DOHH2 (cell line): Measurements from ENCODE around the gene TFCP2L1.

ENCODE experiments used
- H3F3A ChIP-seq: fragments of 200-600 bp; sonication (generic), shearing (Covaris generic); 2 replicates; pipeline ENCODE4 v1.6.0; 2016; ENCODE audit warnings: antibody characterized with exemption, mild to moderate bottlenecking; ENCODE audit not compliant: control insufficient read depth, insufficient read depth
- H3K27ac ChIP-seq: fragments of 200-600 bp; sonication (generic); 2 replicates; pipeline ENCODE4 v1.5.1; 2014; ENCODE audit warnings: low read depth, mild to moderate bottlenecking, low read length, moderate library complexity
- H3K27me3 ChIP-seq: fragments of 200-600 bp; sonication (generic); 2 replicates; pipeline ENCODE4 v1.6.1; 2014; ENCODE audit warnings: mild to moderate bottlenecking, low read length, mixed read lengths; ENCODE audit not compliant: control insufficient read depth
- H3K36me3 ChIP-seq: fragments of 200-600 bp; sonication (generic); 2 replicates; pipeline ENCODE4 v1.6.1; 2014; ENCODE audit warnings: mild to moderate bottlenecking, low read length, moderate library complexity, mixed read lengths; ENCODE audit not compliant: control insufficient read depth
- H3K4me1 ChIP-seq: fragments of 200-600 bp; sonication (generic); 2 replicates; pipeline ENCODE4 v1.6.1; 2014; ENCODE audit warnings: mild to moderate bottlenecking, low read length, mixed read lengths; ENCODE audit not compliant: control insufficient read depth
- H3K4me2 ChIP-seq: fragments of 200-600 bp; sonication (generic); 2 replicates; pipeline ENCODE4 v1.6.0; 2014; ENCODE audit warnings: mild to moderate bottlenecking, low read length, moderate library complexity
- H3K4me3 ChIP-seq: fragments of 200-600 bp; sonication (generic); 2 replicates; pipeline ENCODE4 v1.5.1; 2014; ENCODE audit warnings: mild to moderate bottlenecking, low read length, mixed read lengths
- H3K79me2 ChIP-seq: fragments of 200-600 bp; sonication (generic); 2 replicates; pipeline ENCODE4 v1.6.1; 2014; ENCODE audit warnings: mild to moderate bottlenecking, low read length, mixed read lengths; ENCODE audit not compliant: control insufficient read depth
- H3K9me2 ChIP-seq: fragments of 200-600 bp; sonication (generic); replicated peaks from 2 replicates; pipeline ENCODE4 v1.6.1; 2014; ENCODE audit warnings: mild to moderate bottlenecking, low read length, mixed read lengths; ENCODE audit not compliant: control insufficient read depth
- H3K9me3 ChIP-seq: fragments of 200-600 bp; sonication (generic); 2 replicates; pipeline ENCODE4 v1.6.1; 2014; ENCODE audit warnings: antibody characterized with exemption, low read length, mixed read lengths; ENCODE audit not compliant: control insufficient read depth, insufficient read depth
- H4K20me1 ChIP-seq: fragments of 200-600 bp; sonication (generic); 2 replicates; pipeline ENCODE4 v1.6.0; 2014; ENCODE audit warnings: low read depth, mild to moderate bottlenecking, antibody characterized with exemption, low read length, moderate library complexity; ENCODE audit not compliant: control insufficient read depth, insufficient read depth
- CTCF ChIP-seq: fragments of 200-600 bp; sonication (generic); IDR thresholded peaks from one replicate; pipeline ENCODE4 v1.5.1; 2014; ENCODE audit warnings: antibody characterized with exemption, mild to moderate bottlenecking, low read depth, low read length; ENCODE audit not compliant: poor library complexity, severe bottlenecking
- EZH2phosphoT487 ChIP-seq: fragments of 200-600 bp; sonication (generic); IDR thresholded peaks from 2 replicates; pipeline ENCODE4 v1.6.1; 2017; ENCODE audit warnings: borderline replicate concordance, mild to moderate bottlenecking, antibody characterized with exemption, low read length, moderate library complexity, mixed read lengths

The TFCP2L1 gene

DNA sequence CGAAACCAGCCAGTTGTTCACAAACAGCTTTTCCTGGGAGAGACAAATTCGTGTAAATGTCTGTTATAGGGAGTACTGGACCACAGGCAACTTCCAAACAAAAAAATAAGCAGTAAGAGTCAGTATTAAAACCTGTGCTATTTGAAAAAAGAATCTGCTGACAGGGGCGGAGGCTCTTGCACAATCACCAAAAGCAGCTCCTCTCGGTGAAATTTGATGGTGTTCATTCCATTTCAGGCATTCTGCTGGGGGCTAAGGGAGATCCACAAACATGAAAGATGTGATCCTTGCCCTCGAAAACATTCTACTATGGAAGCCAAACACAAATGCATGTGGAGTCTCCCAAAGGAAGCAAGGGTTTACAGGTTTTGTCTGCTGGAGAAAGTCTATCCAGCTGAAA is 45.0 kb downstream of the TFCP2L1 start:
- no peaks in the 10 kb centered on the region for H3K9me2 ChIP-seq
- no peaks in the 10 kb centered on the region for H3K79me2 ChIP-seq
- no peaks in the 10 kb centered on the region for H3K36me3 ChIP-seq
- no peak overlapping the region for H3K4me2 ChIP-seq
- no peak overlapping the region for H3K27ac ChIP-seq
- TF ChIP-seq CTCF = no peak
- no peak for TF ChIP-seq EZH2phosphoT487
- H3K4me1 ChIP-seq = no peaks in the 10 kb centered on the region
- no peak overlapping the region for H3K4me3 ChIP-seq
- no peaks in the 10 kb centered on the region for H3K9me3 ChIP-seq
- no peaks in the 10 kb centered on the region for H4K20me1 ChIP-seq
- H3F3A ChIP-seq = no peaks in the 10 kb centered on the region
- H3K27me3 ChIP-seq = no peaks in the 10 kb centered on the region

DNA sequence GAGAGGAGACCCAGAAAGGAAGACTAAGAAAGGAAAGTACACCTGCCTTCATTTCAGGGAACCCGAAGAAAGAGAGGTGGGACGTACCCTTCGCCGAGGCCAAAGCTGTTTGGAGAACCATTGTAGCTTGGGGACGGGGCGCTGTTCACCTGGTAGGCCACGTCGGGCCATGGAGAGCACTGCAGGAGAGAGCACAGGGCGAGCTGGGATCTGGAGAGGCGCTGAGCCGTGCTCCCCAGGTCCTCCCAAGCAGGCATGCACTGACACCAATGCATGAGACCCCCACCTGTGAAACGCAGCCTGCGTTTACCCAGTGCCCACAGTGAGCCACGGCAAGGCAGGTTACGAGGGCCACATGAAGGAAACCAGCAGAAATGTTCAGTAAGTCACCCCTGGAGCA is 45.5 kb downstream of the TFCP2L1 start:
- no peak overlapping the region for H3K27ac ChIP-seq
- no peaks in the 10 kb centered on the region for H4K20me1 ChIP-seq
- H3K9me2 ChIP-seq = no peaks in the 10 kb centered on the region
- no peak overlapping the region for H3K4me3 ChIP-seq
- no peak for TF ChIP-seq EZH2phosphoT487
- TF ChIP-seq CTCF = no peak
- no peaks in the 10 kb centered on the region for H3K4me1 ChIP-seq
- no peaks in the 10 kb centered on the region for H3F3A ChIP-seq
- H3K9me3 ChIP-seq = no peaks in the 10 kb centered on the region
- H3K4me2 ChIP-seq = no peak overlapping the region
- H3K36me3 ChIP-seq = no peaks in the 10 kb centered on the region
- H3K27me3 ChIP-seq = no peaks in the 10 kb centered on the region
- H3K79me2 ChIP-seq = no peaks in the 10 kb centered on the region

- H3K36me3 ChIP-seq = no peaks in the 10 kb centered on the region
- H3K27ac ChIP-seq = no peak overlapping the region
- no peak overlapping the region for H3K4me3 ChIP-seq
- H3K9me2 ChIP-seq = no peaks in the 10 kb centered on the region
- no peaks in the 10 kb centered on the region for H3K79me2 ChIP-seq
- no peaks in the 10 kb centered on the region for H3K27me3 ChIP-seq
- H3F3A ChIP-seq = no peaks in the 10 kb centered on the region
- H3K4me2 ChIP-seq = no peak overlapping the region
- no peaks in the 10 kb centered on the region for H4K20me1 ChIP-seq
- H3K9me3 ChIP-seq = no peaks in the 10 kb centered on the region
- no peaks in the 10 kb centered on the region for H3K4me1 ChIP-seq
- no peak for TF ChIP-seq CTCF
- no peak for TF ChIP-seq EZH2phosphoT487
These were observed 46.2 kb downstream of the TFCP2L1 start for GRCh38 chr2:121238828-121239227.
